ENCODE measurements around the gene CTPS1.

Gene CTPS1

GRCh38 chr1:41024953-41025352 lies 45.5 kb downstream of the CTPS1 start:
- no peak for DNase-seq (ENCODE audit: low read depth, low spot score)

- no peak for DNase-seq (ENCODE audit: low read depth, low spot score)
Observed at GRCh38 chr1:41025979-41026819, 46.7 kb downstream of the CTPS1 start.

- no peak for DNase-seq (ENCODE audit: low read depth, low spot score)
Observed at GRCh38 chr1:41028034-41028642, 48.6 kb downstream of the CTPS1 start.

- no peak for DNase-seq (ENCODE audit: low read depth, low spot score)
Observed at GRCh38 chr1:41030872-41031616, 51.5 kb downstream of the CTPS1 start.

- no peak for DNase-seq (ENCODE audit: low read depth, low spot score)
Observed at GRCh38 chr1:41032147-41032546, 52.7 kb downstream of the CTPS1 start.

GRCh38 chr1:41033272-41033671 lies 53.8 kb downstream of the CTPS1 start:
- DNase-seq (ENCODE audit: low read depth, low spot score): no peak

GRCh38 chr1:41037116-41037903 lies 57.8 kb downstream of the CTPS1 start:
- no peak for DNase-seq (ENCODE audit: low read depth, low spot score)

GRCh38 chr1:41038110-41038509 lies 58.6 kb downstream of the CTPS1 start:
- no peak for DNase-seq (ENCODE audit: low read depth, low spot score)

GRCh38 chr1:41041614-41042270 lies 62.2 kb downstream of the CTPS1 start:
- no peak for DNase-seq (ENCODE audit: low read depth, low spot score)

- no peak for DNase-seq (ENCODE audit: low read depth, low spot score)
Observed at GRCh38 chr1:41044187-41044586, 64.7 kb downstream of the CTPS1 start.

- DNase-seq (ENCODE audit: low read depth, low spot score): peak; percentile 21
Observed at GRCh38 chr1:41045740-41046139, 66.2 kb downstream of the CTPS1 start.

GRCh38 chr1:41046347-41046775 lies 66.9 kb downstream of the CTPS1 start:
- no peak for DNase-seq (ENCODE audit: low read depth, low spot score)

GRCh38 chr1:41048540-41048939 lies 69.0 kb downstream of the CTPS1 start:
- DNase-seq (ENCODE audit: low read depth, low spot score): no peak

GRCh38 chr1:41051022-41051421 lies 71.5 kb downstream of the CTPS1 start:
- no peak for DNase-seq (ENCODE audit: low read depth, low spot score)

- no peak for DNase-seq (ENCODE audit: low read depth, low spot score)
Observed at GRCh38 chr1:41053316-41053715, 73.8 kb downstream of the CTPS1 start.

GRCh38 chr1:41056907-41057306 lies 77.4 kb downstream of the CTPS1 start:
- DNase-seq (ENCODE audit: low read depth, low spot score): no peak

All from smooth muscle cell of the brain vasculature (primary cell).